ENCODE measurements around the gene KATNB1. TPM values are rescaled to one million over a fixed set of nuclear protein-coding genes. Genes with fewer than 3 reads are reported as not detected.

The KATNB1 gene
- total and polyA plus RNA-seq, 2 experiments from 2014 or later = 31.4 to 65.9 TPM

- no peak overlapping the region for H3K27ac ChIP-seq (ENCODE audit: low read depth)
Observed at GRCh38 chr16:57758331-57759117, 23.0 kb downstream of the KATNB1 start.

More at GRCh38 chr16:57758331-57759117, 23.0 kb downstream of the KATNB1 start:
- Mint-ChIP-seq H3K27me3 (ENCODE audit: insufficient read depth, low read depth, poor library complexity) (peaks cover 18% of the 10 kb centered on the region), H3K4me1 (peaks cover 23% of the 10 kb centered on the region), H3K27ac (no peak overlapping the region), H3K4me3 (no peak overlapping the region), H3K9me3 (no peaks in the 10 kb centered on the region), H3K36me3 (ENCODE audit: low read depth) (peaks cover 21% of the 10 kb centered on the region)
- Histone ChIP-seq H4K20me1 (replicated peaks; ENCODE audit: insufficient read depth) (no peaks in the 10 kb centered on the region), H3K9me2 (ENCODE audit: insufficient read depth) (no peaks in the 10 kb centered on the region), H3K4me2 (no peak overlapping the region), H3K27me3 (ENCODE audit: insufficient read depth) (no peaks in the 10 kb centered on the region), H3K79me2 (replicated peaks; ENCODE audit: insufficient read depth) (no peaks in the 10 kb centered on the region), H3K4me3 (no peak overlapping the region), H2AFZ (no peak overlapping the region), H3K4me1 (ENCODE audit: insufficient read depth) (no peaks in the 10 kb centered on the region; the same call in 1 of the 2 replicates), H3K36me3 (ENCODE audit: insufficient read depth) (no peaks in the 10 kb centered on the region), H3F3A (replicated peaks; ENCODE audit: low read depth) (no peaks in the 10 kb centered on the region)
- TF ChIP-seq EZH2 (IDR thresholded peaks at IDR 0.05; ENCODE audit: low read depth, unreplicated experiment) (no peak), JUNB (IDR thresholded peaks at IDR 0.05; ENCODE audit: unreplicated experiment) (no peak), NANOG (IDR thresholded peaks at IDR 0.05; ENCODE audit: borderline replicate concordance) (no peak), STAT1 (IDR thresholded peaks at IDR 0.05; ENCODE audit: unreplicated experiment) (no peak), EZH2phosphoT487 (IDR thresholded peaks at IDR 0.05; ENCODE audit: unreplicated experiment) (no peak), ETS1 (IDR thresholded peaks at IDR 0.05) (no peak), ZNF331 (CRISPR knock-in tag; IDR thresholded peaks at IDR 0.05; ENCODE audit: low read depth) (no peak), POLR2AphosphoS5 (IDR thresholded peaks at IDR 0.05; ENCODE audit: low read depth) (no peak), ZNF114 (CRISPR knock-in tag; IDR thresholded peaks at IDR 0.05) (no peak), CTCF (conservative IDR thresholded peaks at IDR 0.05; ENCODE audit: low read depth in 2 of 2) (no peak), CREB1 (CRISPR knock-in tag; IDR thresholded peaks at IDR 0.05; ENCODE audit: low read depth) (no peak)
- TF ChIP-seq, protein P1, sequence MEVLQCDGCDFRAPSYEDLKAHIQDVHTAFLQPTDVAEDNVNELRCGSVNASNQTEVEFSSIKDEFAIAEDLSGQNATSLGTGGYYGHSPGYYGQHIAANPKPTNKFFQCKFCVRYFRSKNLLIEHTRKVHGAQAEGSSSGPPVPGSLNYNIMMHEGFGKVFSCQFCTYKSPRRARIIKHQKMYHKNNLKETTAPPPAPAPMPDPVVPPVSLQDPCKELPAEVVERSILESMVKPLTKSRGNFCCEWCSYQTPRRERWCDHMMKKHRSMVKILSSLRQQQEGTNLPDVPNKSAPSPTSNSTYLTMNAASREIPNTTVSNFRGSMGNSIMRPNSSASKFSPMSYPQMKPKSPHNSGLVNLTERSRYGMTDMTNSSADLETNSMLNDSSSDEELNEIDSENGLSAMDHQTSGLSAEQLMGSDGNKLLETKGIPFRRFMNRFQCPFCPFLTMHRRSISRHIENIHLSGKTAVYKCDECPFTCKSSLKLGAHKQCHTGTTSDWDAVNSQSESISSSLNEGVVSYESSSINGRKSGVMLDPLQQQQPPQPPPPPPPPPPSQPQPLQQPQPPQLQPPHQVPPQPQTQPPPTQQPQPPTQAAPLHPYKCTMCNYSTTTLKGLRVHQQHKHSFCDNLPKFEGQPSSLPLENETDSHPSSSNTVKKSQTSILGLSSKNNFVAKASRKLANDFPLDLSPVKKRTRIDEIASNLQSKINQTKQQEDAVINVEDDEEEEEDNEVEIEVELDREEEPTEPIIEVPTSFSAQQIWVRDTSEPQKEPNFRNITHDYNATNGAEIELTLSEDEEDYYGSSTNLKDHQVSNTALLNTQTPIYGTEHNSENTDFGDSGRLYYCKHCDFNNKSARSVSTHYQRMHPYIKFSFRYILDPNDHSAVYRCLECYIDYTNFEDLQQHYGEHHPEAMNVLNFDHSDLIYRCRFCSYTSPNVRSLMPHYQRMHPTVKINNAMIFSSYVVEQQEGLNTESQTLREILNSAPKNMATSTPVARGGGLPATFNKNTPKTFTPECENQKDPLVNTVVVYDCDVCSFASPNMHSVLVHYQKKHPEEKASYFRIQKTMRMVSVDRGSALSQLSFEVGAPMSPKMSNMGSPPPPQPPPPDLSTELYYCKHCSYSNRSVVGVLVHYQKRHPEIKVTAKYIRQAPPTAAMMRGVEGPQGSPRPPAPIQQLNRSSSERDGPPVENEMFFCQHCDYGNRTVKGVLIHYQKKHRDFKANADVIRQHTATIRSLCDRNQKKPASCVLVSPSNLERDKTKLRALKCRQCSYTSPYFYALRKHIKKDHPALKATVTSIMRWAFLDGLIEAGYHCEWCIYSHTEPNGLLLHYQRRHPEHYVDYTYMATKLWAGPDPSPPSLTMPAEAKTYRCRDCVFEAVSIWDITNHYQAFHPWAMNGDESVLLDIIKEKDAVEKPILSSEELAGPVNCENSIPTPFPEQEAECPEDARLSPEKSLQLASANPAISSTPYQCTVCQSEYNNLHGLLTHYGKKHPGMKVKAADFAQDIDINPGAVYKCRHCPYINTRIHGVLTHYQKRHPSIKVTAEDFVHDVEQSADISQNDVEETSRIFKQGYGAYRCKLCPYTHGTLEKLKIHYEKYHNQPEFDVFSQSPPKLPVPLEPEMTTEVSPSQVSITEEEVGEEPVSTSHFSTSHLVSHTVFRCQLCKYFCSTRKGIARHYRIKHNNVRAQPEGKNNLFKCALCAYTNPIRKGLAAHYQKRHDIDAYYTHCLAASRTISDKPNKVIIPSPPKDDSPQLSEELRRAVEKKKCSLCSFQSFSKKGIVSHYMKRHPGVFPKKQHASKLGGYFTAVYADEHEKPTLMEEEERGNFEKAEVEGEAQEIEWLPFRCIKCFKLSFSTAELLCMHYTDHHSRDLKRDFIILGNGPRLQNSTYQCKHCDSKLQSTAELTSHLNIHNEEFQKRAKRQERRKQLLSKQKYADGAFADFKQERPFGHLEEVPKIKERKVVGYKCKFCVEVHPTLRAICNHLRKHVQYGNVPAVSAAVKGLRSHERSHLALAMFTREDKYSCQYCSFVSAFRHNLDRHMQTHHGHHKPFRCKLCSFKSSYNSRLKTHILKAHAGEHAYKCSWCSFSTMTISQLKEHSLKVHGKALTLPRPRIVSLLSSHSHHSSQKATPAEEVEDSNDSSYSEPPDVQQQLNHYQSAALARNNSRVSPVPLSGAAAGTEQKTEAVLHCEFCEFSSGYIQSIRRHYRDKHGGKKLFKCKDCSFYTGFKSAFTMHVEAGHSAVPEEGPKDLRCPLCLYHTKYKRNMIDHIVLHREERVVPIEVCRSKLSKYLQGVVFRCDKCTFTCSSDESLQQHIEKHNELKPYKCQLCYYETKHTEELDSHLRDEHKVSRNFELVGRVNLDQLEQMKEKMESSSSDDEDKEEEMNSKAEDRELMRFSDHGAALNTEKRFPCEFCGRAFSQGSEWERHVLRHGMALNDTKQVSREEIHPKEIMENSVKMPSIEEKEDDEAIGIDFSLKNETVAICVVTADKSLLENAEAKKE (CRISPR knock-in tag; IDR thresholded peaks at IDR 0.05) = no peak
- TF ChIP-seq, protein P2, sequence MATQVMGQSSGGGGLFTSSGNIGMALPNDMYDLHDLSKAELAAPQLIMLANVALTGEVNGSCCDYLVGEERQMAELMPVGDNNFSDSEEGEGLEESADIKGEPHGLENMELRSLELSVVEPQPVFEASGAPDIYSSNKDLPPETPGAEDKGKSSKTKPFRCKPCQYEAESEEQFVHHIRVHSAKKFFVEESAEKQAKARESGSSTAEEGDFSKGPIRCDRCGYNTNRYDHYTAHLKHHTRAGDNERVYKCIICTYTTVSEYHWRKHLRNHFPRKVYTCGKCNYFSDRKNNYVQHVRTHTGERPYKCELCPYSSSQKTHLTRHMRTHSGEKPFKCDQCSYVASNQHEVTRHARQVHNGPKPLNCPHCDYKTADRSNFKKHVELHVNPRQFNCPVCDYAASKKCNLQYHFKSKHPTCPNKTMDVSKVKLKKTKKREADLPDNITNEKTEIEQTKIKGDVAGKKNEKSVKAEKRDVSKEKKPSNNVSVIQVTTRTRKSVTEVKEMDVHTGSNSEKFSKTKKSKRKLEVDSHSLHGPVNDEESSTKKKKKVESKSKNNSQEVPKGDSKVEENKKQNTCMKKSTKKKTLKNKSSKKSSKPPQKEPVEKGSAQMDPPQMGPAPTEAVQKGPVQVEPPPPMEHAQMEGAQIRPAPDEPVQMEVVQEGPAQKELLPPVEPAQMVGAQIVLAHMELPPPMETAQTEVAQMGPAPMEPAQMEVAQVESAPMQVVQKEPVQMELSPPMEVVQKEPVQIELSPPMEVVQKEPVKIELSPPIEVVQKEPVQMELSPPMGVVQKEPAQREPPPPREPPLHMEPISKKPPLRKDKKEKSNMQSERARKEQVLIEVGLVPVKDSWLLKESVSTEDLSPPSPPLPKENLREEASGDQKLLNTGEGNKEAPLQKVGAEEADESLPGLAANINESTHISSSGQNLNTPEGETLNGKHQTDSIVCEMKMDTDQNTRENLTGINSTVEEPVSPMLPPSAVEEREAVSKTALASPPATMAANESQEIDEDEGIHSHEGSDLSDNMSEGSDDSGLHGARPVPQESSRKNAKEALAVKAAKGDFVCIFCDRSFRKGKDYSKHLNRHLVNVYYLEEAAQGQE (IDR thresholded peaks at IDR 0.05; ENCODE audit: unreplicated experiment) = no peak
- ATAC-seq (no peak), DNase-seq (ENCODE audit: low spot score) (no peak)

All from GM23338 (cell line).